ENCODE data around the gene SEC22C. TPM values are rescaled to one million over a fixed set of nuclear protein-coding genes. Genes with fewer than 3 reads are reported as not detected.

SEC22C gene
- total and polyA plus RNA-seq, 2 of the 13 experiments (the other 11 are each of a cell fraction or from before 2014, with no cell fraction given) = 20.0 to 40.0 TPM

GRCh38 chr3:42581709-42582473 is at the start of gene SEC22C (continued):
- TF ChIP-seq ZSCAN5A (CRISPR knock-in tag; IDR thresholded peaks at IDR 0.05; ENCODE audit: borderline replicate concordance) (no peak), HMG20B (CRISPR knock-in tag; conservative IDR thresholded peaks at IDR 0.05) (0 out of 2 replicates have a peak, but pooled peaks have one; percentile 33), KLF11 (CRISPR knock-in tag; IDR thresholded peaks at IDR 0.05) (0 out of 2 replicates have a peak, but pooled peaks have one; percentile 11), SUZ12 (IDR thresholded peaks at IDR 0.05; ENCODE audit: low read depth, low read length) (no peak), KDM3A (CRISPR knock-in tag; IDR thresholded peaks at IDR 0.05; ENCODE audit: low read depth) (peak; percentile 57; the same call in 1 of the 2 replicates), SP1 (IDR thresholded peaks at IDR 0.05) (no peak), SP1 (CRISPR knock-in tag; IDR thresholded peaks at IDR 0.05) (no peak; the same call in 1 of the 2 replicates), ZNF333 (CRISPR knock-in tag; IDR thresholded peaks at IDR 0.05; ENCODE audit: borderline replicate concordance) (no peak), NR0B2 (CRISPR knock-in tag; IDR thresholded peaks at IDR 0.05) (peak; percentile 81), ZNF253 (CRISPR knock-in tag; IDR thresholded peaks at IDR 0.05; ENCODE audit: borderline replicate concordance) (no peak), ZNF724P (CRISPR knock-in tag; IDR thresholded peaks at IDR 0.05; ENCODE audit: borderline replicate concordance) (no peak; the same call in 1 of the 2 replicates), ZNF572 (CRISPR knock-in tag; IDR thresholded peaks at IDR 0.05) (peak; percentile 95; the same call in 1 of the 2 replicates), ELK4 (CRISPR knock-in tag; IDR thresholded peaks at IDR 0.05; ENCODE audit: borderline replicate concordance) (no peak), KMT2A (CRISPR knock-in tag; IDR thresholded peaks at IDR 0.05) (peak; percentile 78; the same call in 1 of the 2 replicates), NFYB (CRISPR knock-in tag; IDR thresholded peaks at IDR 0.05) (peak; percentile 85), ZNF512B (CRISPR knock-in tag; IDR thresholded peaks at IDR 0.05; ENCODE audit: borderline replicate concordance) (no peak), HNF1A (IDR thresholded peaks at IDR 0.05; ENCODE audit: low read depth) (no peak), HNF1A (CRISPR knock-in tag; IDR thresholded peaks at IDR 0.05; ENCODE audit: borderline replicate concordance) (peak; percentile 39; the same call in 1 of the 2 replicates), ZNF430 (CRISPR knock-in tag; IDR thresholded peaks at IDR 0.05) (peak; percentile 78), NKX3-1 (CRISPR knock-in tag; IDR thresholded peaks at IDR 0.05) (no peak)

Measured in HepG2 (cell line).